SU-DHL-6 (cell line): Measurements from ENCODE around the gene CYYR1.

Experiments used
- EZH2phosphoT487 ChIP-seq: fragments of 200-600 bp; sonication (generic), shearing (Covaris generic); conservative IDR thresholded peaks from 2 replicates; pipeline ENCODE4 v1.6.1; 2018; ENCODE audit warnings: mild to moderate bottlenecking, antibody characterized with exemption, low read length, moderate library complexity, mixed read lengths
- TF ChIP-seq, protein P1 (sequence below): fragments of 200-600 bp; sonication (generic); IDR thresholded peaks from one replicate; pipeline ENCODE4 v1.5.1; 2017; ENCODE audit warnings: antibody characterized with exemption, mild to moderate bottlenecking, low read length, moderate library complexity; ENCODE audit not compliant: insufficient read depth, poor library complexity, severe bottlenecking

- TF ChIP-seq, protein P1, sequence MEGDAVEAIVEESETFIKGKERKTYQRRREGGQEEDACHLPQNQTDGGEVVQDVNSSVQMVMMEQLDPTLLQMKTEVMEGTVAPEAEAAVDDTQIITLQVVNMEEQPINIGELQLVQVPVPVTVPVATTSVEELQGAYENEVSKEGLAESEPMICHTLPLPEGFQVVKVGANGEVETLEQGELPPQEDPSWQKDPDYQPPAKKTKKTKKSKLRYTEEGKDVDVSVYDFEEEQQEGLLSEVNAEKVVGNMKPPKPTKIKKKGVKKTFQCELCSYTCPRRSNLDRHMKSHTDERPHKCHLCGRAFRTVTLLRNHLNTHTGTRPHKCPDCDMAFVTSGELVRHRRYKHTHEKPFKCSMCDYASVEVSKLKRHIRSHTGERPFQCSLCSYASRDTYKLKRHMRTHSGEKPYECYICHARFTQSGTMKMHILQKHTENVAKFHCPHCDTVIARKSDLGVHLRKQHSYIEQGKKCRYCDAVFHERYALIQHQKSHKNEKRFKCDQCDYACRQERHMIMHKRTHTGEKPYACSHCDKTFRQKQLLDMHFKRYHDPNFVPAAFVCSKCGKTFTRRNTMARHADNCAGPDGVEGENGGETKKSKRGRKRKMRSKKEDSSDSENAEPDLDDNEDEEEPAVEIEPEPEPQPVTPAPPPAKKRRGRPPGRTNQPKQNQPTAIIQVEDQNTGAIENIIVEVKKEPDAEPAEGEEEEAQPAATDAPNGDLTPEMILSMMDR = no peak
- no peak for TF ChIP-seq EZH2phosphoT487
These were observed 53.9 kb downstream of the CYYR1 start for GRCh38 chr21:26519142-26519541.
